ENCODE measurements around the gene MCTP1. TPM values are rescaled to one million over a fixed set of nuclear protein-coding genes. Genes with fewer than 3 reads are reported as not detected.

The MCTP1 gene
- polyA plus RNA-seq, 3 donors = 34.4 to 72.9 (median 55.5) TPM

- no peaks in the 10 kb centered on the region for H3K4me1 Mint-ChIP-seq
- peaks cover 0 to 2% (median 0%) of the 10 kb centered on the region in 7 donors for H3K9me3 Mint-ChIP-seq
- no peaks in the 10 kb centered on the region for H3K79me2 ChIP-seq (ENCODE audit: insufficient read depth, low read length)
- no peak overlapping the region for H3K4me3 ChIP-seq (replicated peaks in 1 of 3; ENCODE audit: low read depth in 2 of 3, low read length in 3 of 3)
- no peak overlapping the region for H3K9ac ChIP-seq (ENCODE audit: insufficient read depth, low read length, poor library complexity, severe bottlenecking)
- intact Hi-C loops (cut with micrococcal nuclease) = no loop called here
- DNase-seq = no peak
- H3K27me3 Mint-ChIP-seq (ENCODE audit: low read depth in 3 of 3) = no peaks in the 10 kb centered on the region
- H3K4me1 ChIP-seq (ENCODE audit: control insufficient read depth in 1 of 2, insufficient read depth in 2 of 2, low read length in 2 of 2) = no peaks in the 10 kb centered on the region
- H3K27ac Mint-ChIP-seq = no peak overlapping the region
- H3K27me3 ChIP-seq (ENCODE audit: control insufficient read depth in 2 of 2, insufficient read depth in 2 of 2, low read length in 2 of 2) = no peaks in the 10 kb centered on the region
- no peak overlapping the region for H2AFZ ChIP-seq (ENCODE audit: insufficient read depth, low read depth, low read length, poor library complexity, severe bottlenecking)
- no CpG with 5 or more reads among the region's 5 CpGs for WGBS (ENCODE audit: insufficient coverage)
- H3K4me3 Mint-ChIP-seq = no peak overlapping the region
- no peak overlapping the region for H3K27ac ChIP-seq (ENCODE audit: low read depth in 1 of 2, low read length in 2 of 2)
- H3K36me3 ChIP-seq (replicated peaks in 1 of 2; ENCODE audit: control insufficient read depth in 1 of 2, insufficient read depth in 2 of 2, low read length in 2 of 2) = peaks cover 36 to 76% of the 10 kb centered on the region in 2 donors
- no peaks in the 10 kb centered on the region for H4K20me1 ChIP-seq (ENCODE audit: insufficient read depth, low read length)
- no peaks in the 10 kb centered on the region for H3K9me3 ChIP-seq (replicated peaks in 1 of 2; ENCODE audit: control insufficient read depth in 1 of 2, insufficient read depth in 1 of 2, low read length in 2 of 2)
- no peak overlapping the region for H3K4me2 ChIP-seq (replicated peaks; ENCODE audit: extremely low read depth, low read length, poor library complexity, severe bottlenecking)
- TF ChIP-seq CTCF (IDR thresholded peaks at IDR 0.05) = no peak
- peaks cover 42 to 53% of the 10 kb centered on the region in 2 donors for H3K36me3 Mint-ChIP-seq
Measured at GRCh38 chr5:94893412-94894135, 391.3 kb downstream of the MCTP1 start.

- Mint-ChIP-seq H3K27me3 (ENCODE audit: low read depth in 3 of 3) (no peaks in the 10 kb centered on the region), H3K27ac (no peak overlapping the region), H3K9me3 (no peaks in the 10 kb centered on the region), H3K4me3 (no peak overlapping the region), H3K4me1 (no peaks in the 10 kb centered on the region), H3K36me3 (peaks cover 54 to 58% of the 10 kb centered on the region in 2 donors)
- TF ChIP-seq CTCF (IDR thresholded peaks at IDR 0.05) = no peak
- no peaks in the 10 kb centered on the region for H3K79me2 ChIP-seq (ENCODE audit: insufficient read depth, low read length)
- no peak for DNase-seq
- no peaks in the 10 kb centered on the region for H3K9me3 ChIP-seq (replicated peaks in 1 of 2; ENCODE audit: control insufficient read depth in 1 of 2, insufficient read depth in 1 of 2, low read length in 2 of 2)
- peaks cover 51 to 79% of the 10 kb centered on the region in 2 donors for H3K36me3 ChIP-seq (replicated peaks in 1 of 2; ENCODE audit: control insufficient read depth in 1 of 2, insufficient read depth in 2 of 2, low read length in 2 of 2)
- no peaks in the 10 kb centered on the region for H4K20me1 ChIP-seq (ENCODE audit: insufficient read depth, low read length)
- intact Hi-C loops (cut with micrococcal nuclease) = no loop called here
- H3K4me1 ChIP-seq (ENCODE audit: control insufficient read depth in 1 of 2, insufficient read depth in 2 of 2, low read length in 2 of 2) = no peaks in the 10 kb centered on the region
- H3K27me3 ChIP-seq (ENCODE audit: control insufficient read depth in 2 of 2, insufficient read depth in 2 of 2, low read length in 2 of 2) = no peaks in the 10 kb centered on the region
- H3K9ac ChIP-seq (ENCODE audit: insufficient read depth, low read length, poor library complexity, severe bottlenecking) = no peak overlapping the region
- no peak overlapping the region for H3K27ac ChIP-seq (ENCODE audit: low read depth in 1 of 2, low read length in 2 of 2)
- no peak overlapping the region for H2AFZ ChIP-seq (ENCODE audit: insufficient read depth, low read depth, low read length, poor library complexity, severe bottlenecking)
- H3K4me3 ChIP-seq (replicated peaks in 1 of 3; ENCODE audit: low read depth in 2 of 3, low read length in 3 of 3) = no peak overlapping the region
- 100% methylated on average over 4 of the region's 9 CpGs for WGBS (ENCODE audit: insufficient coverage)
- H3K4me2 ChIP-seq (replicated peaks; ENCODE audit: extremely low read depth, low read length, poor library complexity, severe bottlenecking) = no peak overlapping the region
Measured at GRCh38 chr5:94891972-94892371, 392.9 kb downstream of the MCTP1 start.
